K562 (cell line): ENCODE measurements around the gene EFHC2. TPM values are rescaled to one million over a fixed set of nuclear protein-coding genes. Genes with fewer than 3 reads are reported as not detected.

Experiments
- ATAC-seq: fragments of 200-7000 bp; cut with Tn5 transposase; 3 replicates; pipeline ENCODE4 v1.9.1; 2020; ENCODE audit warnings: moderate library complexity
- BruUV-seq: library from RNA; stranded (reverse); fragments of 400-500 nt; replicated peaks from 2 replicates; lab custom pipeline; 2021; lab: Mats Ljungman, UMichigan
- CTCF ChIA-PET: fragments of 300-600 bp; formaldehyde crosslinking; extraction: SDS; loops from one replicate; lab custom pipeline; 2021; ENCODE audit warnings: low intra/inter-chr PET ratio; lab: Yijun Ruan, JAX
- POLR2A ChIA-PET: fragments of 300-600, 350-650 bp; sonication (Branson Sonifier 250); formaldehyde crosslinking; extraction: SDS; loops from one replicate; lab custom pipeline; 2021; ENCODE audit warnings: antibody characterized with exemption, inconsistent platforms; lab: Yijun Ruan, JAX
- DNase-seq, 4 experiments: peaks; one replicate each; pipeline versions ENCODE4 v3.0.0 to v3.0.0-alpha.2; 2011 to 2018; ENCODE audit warnings: low spot score in 3 of 4, mixed read lengths in 3 of 4; ENCODE audit errors: extremely low read depth in 1 of 4
- FAIRE-seq: peaks from 2 replicates; lab custom pipeline; 2011; peaks lifted over from hg19 to GRCh38; lab: Jason Lieb, UNC
- H2AFZ ChIP-seq: 2 replicates; pipeline ENCODE4 v1.6.0; 2011; ENCODE audit warnings: low read depth, low read length, control low read depth, inconsistent platforms
- H3K27ac ChIP-seq: fragments of 200-600 bp; 3 replicates; pipeline ENCODE4 v1.8.0; 2011; ENCODE audit warnings: low read depth, mild to moderate bottlenecking, control low read depth, inconsistent platforms, low read length, moderate library complexity, mixed read lengths; ENCODE audit errors: extremely low read depth
- H3K27me3 ChIP-seq, 2 experiments: fragments of 300-600 bp in 1 of 2; 2 replicates in 1 of 2; 3 replicates in 1 of 2; pipeline versions ENCODE4 v1.6.0 to v1.8.0; 2011; ENCODE audit warnings: inconsistent platforms in 2 of 2, low read length in 2 of 2, mild to moderate bottlenecking in 1 of 2, mixed read lengths in 1 of 2, moderate library complexity in 1 of 2; ENCODE audit not compliant: control insufficient read depth in 2 of 2, insufficient read depth in 2 of 2
- H3K36me3 ChIP-seq: fragments of 300-600 bp; 3 replicates; pipeline ENCODE4 v1.8.0; 2011; ENCODE audit warnings: mild to moderate bottlenecking, low read length, inconsistent platforms; ENCODE audit not compliant: control insufficient read depth, insufficient read depth
- H3K4me1 ChIP-seq, 2 experiments: fragments of 200-600 bp in 1 of 2; replicated peaks in 1 of 2; 2 replicates in 1 of 2; 3 replicates in 1 of 2; pipeline versions ENCODE4 v1.5.1 to v1.8.0; 2011; ENCODE audit warnings: inconsistent platforms in 2 of 2, low read length in 2 of 2, mild to moderate bottlenecking in 1 of 2, mixed read lengths in 1 of 2, moderate library complexity in 1 of 2; ENCODE audit not compliant: control insufficient read depth in 2 of 2, insufficient read depth in 2 of 2
- H3K4me2 ChIP-seq: 2 replicates; pipeline ENCODE4 v1.6.1; 2011; ENCODE audit warnings: low read length, control low read depth, inconsistent platforms, mixed read lengths; ENCODE audit not compliant: insufficient read depth
- H3K4me3 ChIP-seq: fragments of 200-600 bp; sonication (generic), shearing (Covaris generic); 2 replicates; pipeline ENCODE4 v1.5.1; 2016; ENCODE audit warnings: control low read depth, inconsistent platforms
- H3K79me2 ChIP-seq: fragments of 200-600 bp; 3 replicates; pipeline ENCODE4 v1.8.0; 2011; ENCODE audit warnings: low read length, inconsistent platforms; ENCODE audit not compliant: control insufficient read depth, insufficient read depth
- H3K9ac ChIP-seq, 2 experiments: 2 replicates each; pipeline versions ENCODE4 v1.6.0 to v1.6.1; 2011; ENCODE audit warnings: low read depth in 2 of 2, low read length in 2 of 2, control low read depth in 1 of 2, inconsistent platforms in 1 of 2, mild to moderate bottlenecking in 1 of 2, mixed read lengths in 1 of 2; ENCODE audit not compliant: insufficient read depth in 1 of 2
- H3K9me1 ChIP-seq: one replicate; pipeline ENCODE4 v1.6.0; 2011; ENCODE audit warnings: inconsistent platforms, mild to moderate bottlenecking, low read length, moderate library complexity; ENCODE audit not compliant: control insufficient read depth, insufficient read depth
- H3K9me3 ChIP-seq: replicated peaks from 2 replicates; pipeline ENCODE4 v1.5.1; 2011; ENCODE audit warnings: low read depth, low read length, inconsistent platforms; ENCODE audit not compliant: control insufficient read depth, insufficient read depth
- H4K20me1 ChIP-seq: replicated peaks from 2 replicates; pipeline ENCODE4 v1.6.1; 2011; ENCODE audit warnings: low read length, inconsistent platforms, mixed read lengths; ENCODE audit not compliant: control insufficient read depth, insufficient read depth
- CBX1 ChIP-seq: sonication (generic); IDR thresholded peaks from 2 replicates; pipeline ENCODE4 v1.6.1; 2016; ENCODE audit warnings: antibody characterized with exemption, low read depth, mild to moderate bottlenecking
- FOS ChIP-seq: IDR thresholded peaks from 3 replicates; pipeline ENCODE4 v1.6.1; 2011; ENCODE audit not compliant: insufficient read length; ENCODE audit errors: extremely low read depth
- FUS ChIP-seq: fragments of 200-400 bp; formaldehyde crosslinking; optimal IDR thresholded peaks from 2 replicates; pipeline ENCODE3; 2017; ENCODE audit warnings: low read depth, low read length
- GATAD2A ChIP-seq: fragments of 450-650 bp; IDR thresholded peaks from 2 replicates; pipeline ENCODE4 v1.6.1; 2017
- SREBF1 ChIP-seq: fragments of 150-350 bp; IDR thresholded peaks from 2 replicates; pipeline ENCODE4 v1.6.1; 2014; ENCODE audit warnings: antibody characterized with exemption, low read depth, low read length, borderline replicate concordance
- STAG1 ChIP-seq: sonication (generic); formaldehyde crosslinking; IDR thresholded peaks from 2 replicates; pipeline ENCODE4 v1.5.0; 2020; ENCODE audit warnings: missing genetic modification reagents, borderline replicate concordance
- STAT5B ChIP-seq: fragments of 250-450 bp; sonication (Bioruptor Pico); IDR thresholded peaks from 2 replicates; pipeline ENCODE4 v1.8.0; 2021; ENCODE audit warnings: mild to moderate bottlenecking, inconsistent platforms
- TARDBP ChIP-seq: fragments of 450-650 bp; IDR thresholded peaks from 2 replicates; pipeline ENCODE4 v1.6.1; 2016
- VEZF1 ChIP-seq: fragments of 200-800 bp; sonication (Bioruptor generic); IDR thresholded peaks from 2 replicates; pipeline ENCODE4 v1.6.1; 2017; ENCODE audit warnings: missing genetic modification characterization, missing compliant biosample characterization
- XRCC5 ChIP-seq: fragments of 200-400 bp; formaldehyde crosslinking; IDR thresholded peaks from 2 replicates; pipeline ENCODE4 v1.6.1; 2017; ENCODE audit warnings: low read depth, mild to moderate bottlenecking, low read length
- ZNF316 ChIP-seq: fragments of 450-650 bp; IDR thresholded peaks from 2 replicates; pipeline ENCODE4 v1.6.1; 2016
- WGBS: fragments of 100-300 bp; shearing (Covaris generic); methylation state at CpG from one replicate; pipeline ENCODE4 v1.1.6; 2016; ENCODE audit warnings: low coverage, mixed read lengths; ENCODE audit not compliant: insufficient coverage; ENCODE audit errors: missing lambda C conversion rate; 5-methylcytosine and 5-hydroxymethylcytosine counted together
- in situ Hi-C: fragments of 300-500 bp; cut with MboI; formaldehyde crosslinking; loops from 4 replicates; pipeline ENCODE4 v1.15.0; 2018; ENCODE audit warnings: inconsistent platforms, mixed read lengths
- intact Hi-C: fragments of 100-400 bp; cut with micrococcal nuclease; formaldehyde crosslinking; loops from 2 replicates; pipeline ENCODE4 v1.14.2; 2022
- polyA plus RNA-seq, 8 experiments: library from polyadenylated mRNA; depleted of rRNA in 4 of 8; stranded (reverse) in 5 of 8; unstranded in 3 of 8; fragments of >200 nt; fragmentation: Nextera tagmentation in 2 of 8; fragmentation: Illumina TruSeq in 1 of 8; extraction: Ambion mirVana in 2 of 8; extraction: Trizol in 1 of 8; gene quantifications; 2 replicates each; pipeline versions ENCODE4 v1.2.1 to v1.2.3, GENCODE V29; 2011 to 2014; ENCODE audit warnings: inconsistent platforms in 1 of 8, missing spikeins in 1 of 8
- total RNA-seq, 7 experiments: library from RNA; depleted of rRNA in 6 of 7; stranded (reverse); fragments of >200 nt in 6 of 7; fragmentation: Illumina TruSeq in 2 of 7; extraction: Trizol in 2 of 7; gene quantifications; 2 replicates each; pipeline versions ENCODE4 v1.2.1 to v1.2.3, GENCODE V29; 2011 to 2021; ENCODE audit warnings: low replicate concordance in 1 of 7

EFHC2 gene
- total and polyA plus RNA-seq, 9 of the 15 experiments (the other 6 are each of a cell fraction or from before 2014, with no cell fraction given): 1.3 to 8.1 (median 3.0) TPM

GRCh38 chrX:44224760-44225159, 118.7 kb downstream of the EFHC2 start:
- Histone ChIP-seq H3K9me1 (no peaks in the 10 kb centered on the region), H3K9me3 (no peaks in the 10 kb centered on the region), H4K20me1 (no peaks in the 10 kb centered on the region), H2AFZ (no peak overlapping the region), H3K79me2 (no peaks in the 10 kb centered on the region), H3K4me3 (no peak overlapping the region), H3K9ac (no peak overlapping the region), H3K4me1 (no peaks in the 10 kb centered on the region), H3K27me3 (no peaks in the 10 kb centered on the region), H3K36me3 (no peaks in the 10 kb centered on the region), H3K27ac (no peak overlapping the region), H3K4me2 (no peak overlapping the region)
- POLR2A ChIA-PET: interaction anchor here (1.3 kb wide), 1 partner anchor 20 kb away, joined by 5 read pairs; no protein-coding TSS in a partner anchor
- intact Hi-C loops: no loop called here
- FAIRE-seq (no peak), DNase-seq (no peak), ATAC-seq (no peak)
- CTCF ChIA-PET: no interaction called here
- no TSS peak for BruUV-seq
- in situ Hi-C loops: no loop called here
- WGBS: 8% methylated on average over 2 of the region's 2 CpGs
- TF ChIP-seq CBX1: no peak
- no peak for TF ChIP-seq FOS
- no peak for TF ChIP-seq ZNF316
- TF ChIP-seq GATAD2A: no peak
- TF ChIP-seq VEZF1 (CRISPR knock-in tag): no peak
- no peak for TF ChIP-seq TARDBP
- TF ChIP-seq SREBF1: no peak
- TF ChIP-seq STAT5B (CRISPR knock-in tag): no peak
- no peak for TF ChIP-seq XRCC5
- no peak for TF ChIP-seq STAG1 (CRISPR knock-in tag)
- TF ChIP-seq FUS: no peak
